GM12878 (cell line): ENCODE data around the gene PRDM7. TPM values are rescaled to one million over a fixed set of nuclear protein-coding genes. Genes with fewer than 3 reads are reported as not detected.

ENCODE experiments used
- ATAC-seq: fragments of 200-7000 bp; cut with Tn5 transposase; 3 replicates; pipeline ENCODE4 v1.9.1; 2020; ENCODE audit warnings: mild to moderate bottlenecking, moderate library complexity
- BruUV-seq: library from RNA; stranded (reverse); fragments of 400-500 nt; replicated peaks from 2 replicates; lab custom pipeline; 2021; lab: Mats Ljungman, UMichigan
- CTCF ChIA-PET: fragments of 300-600 bp; sonication (Branson Sonifier 250); formaldehyde crosslinking; extraction: SDS; loops from one replicate; lab custom pipeline; 2021; ENCODE audit warnings: inconsistent platforms; lab: Yijun Ruan, JAX
- POLR2A ChIA-PET: fragments of 350-600 bp; formaldehyde crosslinking; extraction: SDS; loops from one replicate; lab custom pipeline; 2021; ENCODE audit warnings: inconsistent platforms; lab: Charles Lee
- RAD21 ChIA-PET: fragments of 300-600 bp; sonication (Branson Sonifier 250); formaldehyde crosslinking; loops from one replicate; lab custom pipeline; 2023; ENCODE audit warnings: antibody characterized with exemption; ENCODE audit not compliant: unreplicated experiment; lab: Charles Lee
- SMC1A ChIA-PET: fragments of 300-600 bp; sonication (Branson Sonifier 250); formaldehyde crosslinking; loops from one replicate; lab custom pipeline; 2023; ENCODE audit not compliant: unreplicated experiment, uncharacterized antibody; lab: Charles Lee
- DNase-seq: peaks from one replicate; pipeline ENCODE4 v3.0.0-alpha.2; 2011; ENCODE audit warnings: low read depth, low spot score
- FAIRE-seq: peaks from 3 replicates; lab custom pipeline; 2011; peaks lifted over from hg19 to GRCh38; lab: Jason Lieb, UNC
- H2AFZ ChIP-seq: 2 replicates; pipeline ENCODE4 v1.6.0; 2011; ENCODE audit warnings: low read depth, low read length, control low read depth; ENCODE audit not compliant: control insufficient read depth
- H3K27ac ChIP-seq: 2 replicates; pipeline ENCODE4 v1.5.1; 2011; ENCODE audit warnings: control low read depth; ENCODE audit not compliant: control insufficient read depth, insufficient read depth
- H3K27me3 ChIP-seq, 2 experiments: replicated peaks in 1 of 2; 2 replicates each; pipeline versions ENCODE4 v1.6.0 to v1.6.1; 2011; ENCODE audit warnings: low read length in 1 of 2; ENCODE audit not compliant: control insufficient read depth in 2 of 2, insufficient read depth in 2 of 2
- H3K36me3 ChIP-seq, 2 experiments: 2 replicates each; pipeline ENCODE4 v1.5.1; 2011; ENCODE audit warnings: low read length in 1 of 2; ENCODE audit not compliant: control insufficient read depth in 2 of 2, insufficient read depth in 2 of 2
- H3K4me1 ChIP-seq: 2 replicates; pipeline ENCODE4 v1.6.1; 2011; ENCODE audit warnings: mild to moderate bottlenecking, low read length, moderate library complexity, mixed read lengths; ENCODE audit not compliant: control insufficient read depth, insufficient read depth
- H3K4me2 ChIP-seq: 2 replicates; pipeline ENCODE4 v1.6.0; 2011; ENCODE audit warnings: control low read depth; ENCODE audit not compliant: control insufficient read depth, insufficient read depth
- H3K4me3 ChIP-seq: fragments of 200-600 bp; sonication (generic); 2 replicates; pipeline ENCODE4 v1.5.1; 2016
- H3K79me2 ChIP-seq: 2 replicates; pipeline ENCODE4 v1.6.0; 2011; ENCODE audit warnings: low read length; ENCODE audit not compliant: control insufficient read depth, insufficient read depth
- H3K9ac ChIP-seq: 2 replicates; pipeline ENCODE4 v1.8.0; 2011; ENCODE audit warnings: low read length, control low read depth, mixed read lengths; ENCODE audit not compliant: control insufficient read depth, insufficient read depth
- H3K9me3 ChIP-seq: replicated peaks from 3 replicates; pipeline ENCODE4 v1.5.1; 2011; ENCODE audit warnings: mild to moderate bottlenecking, low read length; ENCODE audit not compliant: control insufficient read depth, insufficient read depth
- H4K20me1 ChIP-seq: 2 replicates; pipeline ENCODE4 v1.6.0; 2011; ENCODE audit not compliant: control insufficient read depth, insufficient read depth
- BCL11A ChIP-seq: IDR thresholded peaks from 2 replicates; pipeline ENCODE4 v1.6.1; 2011; ENCODE audit warnings: low read depth, low read length
- BRCA1 ChIP-seq: IDR thresholded peaks from 2 replicates; pipeline ENCODE4 v1.6.1; 2011; ENCODE audit warnings: low read depth, low read length, improper control_type of control experiment
- EZH2 ChIP-seq: IDR thresholded peaks from 2 replicates; pipeline ENCODE4 v1.6.1; 2012; ENCODE audit warnings: low read depth, mild to moderate bottlenecking, control low read depth, inconsistent platforms, low read length, borderline replicate concordance; ENCODE audit not compliant: control insufficient read depth
- MTA2 ChIP-seq: fragments of 450-650 bp; IDR thresholded peaks from 2 replicates; pipeline ENCODE4 v1.6.1; 2016; ENCODE audit warnings: low read depth, mild to moderate bottlenecking, moderate library complexity
- PBX3 ChIP-seq: IDR thresholded peaks from 2 replicates; pipeline ENCODE4 v1.6.1; 2011; ENCODE audit warnings: mild to moderate bottlenecking, low read depth, low read length, moderate library complexity; ENCODE audit not compliant: insufficient replicate concordance
- POU2F2 ChIP-seq: IDR thresholded peaks from 3 replicates; pipeline ENCODE4 v1.6.1; 2011; ENCODE audit warnings: low read depth, mild to moderate bottlenecking, low read length, borderline replicate concordance
- RAD21 ChIP-seq: IDR thresholded peaks from 2 replicates; pipeline ENCODE4 v1.6.1; 2011; ENCODE audit warnings: mild to moderate bottlenecking, low read depth, low read length, moderate library complexity; ENCODE audit not compliant: insufficient read depth
- SMC3 ChIP-seq: IDR thresholded peaks from 2 replicates; pipeline ENCODE4 v1.6.1; 2011; ENCODE audit warnings: low read length, improper control_type of control experiment, borderline replicate concordance
- SREBF2 ChIP-seq: IDR thresholded peaks from 2 replicates; pipeline ENCODE4 v1.6.1; 2012; ENCODE audit warnings: mild to moderate bottlenecking, low read length
- TCF3 ChIP-seq: IDR thresholded peaks from 2 replicates; pipeline ENCODE4 v1.6.1; 2012; ENCODE audit warnings: low read depth, mild to moderate bottlenecking, low read length, borderline replicate concordance; ENCODE audit not compliant: insufficient read depth
- ZBTB40 ChIP-seq: fragments of 450-650 bp; IDR thresholded peaks from 2 replicates; pipeline ENCODE4 v1.6.1; 2016; ENCODE audit warnings: mild to moderate bottlenecking, moderate library complexity, borderline replicate concordance
- ZNF274 ChIP-seq: IDR thresholded peaks from one replicate; pipeline ENCODE4 v1.8.0; 2011; ENCODE audit not compliant: insufficient read length, insufficient read depth
- ZZZ3 ChIP-seq: IDR thresholded peaks from 2 replicates; pipeline ENCODE4 v1.6.1; 2011; ENCODE audit warnings: low read depth; ENCODE audit not compliant: control insufficient read depth, insufficient read length
- WGBS: methylation state at CpG from one replicate; pipeline ENCODE4 v1.1.6; 2016; ENCODE audit warnings: low lambda C conversion rate; ENCODE audit not compliant: insufficient replicate concordance, insufficient coverage; ENCODE audit errors: missing lambda C conversion rate; 5-methylcytosine and 5-hydroxymethylcytosine counted together
- in situ Hi-C: fragments of 300-500 bp; cut with MboI; formaldehyde crosslinking; loops from 9 replicates; pipeline ENCODE4 v1.14.3; 2018; ENCODE audit warnings: mixed read lengths
- intact Hi-C: fragments of 100-400 bp; cut with micrococcal nuclease; formaldehyde crosslinking; loops from one replicate; pipeline ENCODE4 v1.14.2; 2022; ENCODE audit not compliant: unreplicated experiment
- polyA plus RNA-seq, 11 experiments: library from polyadenylated mRNA; depleted of rRNA in 4 of 11; unstranded in 6 of 11; stranded (reverse) in 5 of 11; fragments of >200 nt; fragmentation: Nextera tagmentation in 4 of 11; fragmentation: Illumina TruSeq in 1 of 11; extraction: Ambion mirVana in 4 of 11; extraction: Trizol in 1 of 11; gene quantifications; 1 replicate in 1 of 11; 2 replicates in 10 of 11; pipeline versions ENCODE4 v1.2.1 to v1.2.3, GENCODE V29; 2011 to 2016; ENCODE audit warnings: inconsistent platforms in 2 of 11, missing spikeins in 2 of 11, low read depth in 1 of 11
- total RNA-seq, 4 experiments: library from RNA; depleted of rRNA in 3 of 4; stranded (reverse); fragments of >200 nt in 3 of 4; fragmentation: Illumina TruSeq in 1 of 4; extraction: Trizol in 1 of 4; gene quantifications; 2 replicates each; pipeline versions ENCODE4 v1.2.1 to v1.2.3, GENCODE V29; 2013 to 2021

PRDM7 gene
- total and polyA plus RNA-seq, 10 of the 15 experiments (the other 5 are each of a cell fraction or from before 2014, with no cell fraction given), result not detected

GRCh38 chr16:90055371-90055770 is 21.8 kb downstream of the PRDM7 start:
- no peak for ATAC-seq
- H3K36me3 ChIP-seq, result no peaks in the 10 kb centered on the region
- H3K9me3 ChIP-seq, result peaks cover 7% of the 10 kb centered on the region; the same call in 2 of the 3 replicates
- no peak for DNase-seq
- H3K4me3 ChIP-seq, result no peak overlapping the region
- H4K20me1 ChIP-seq, result no peaks in the 10 kb centered on the region
- H3K27ac ChIP-seq, result no peak overlapping the region
- no peaks in the 10 kb centered on the region for H3K4me1 ChIP-seq
- intact Hi-C loops, result no loop called here
- H3K79me2 ChIP-seq, result no peaks in the 10 kb centered on the region
- H2AFZ ChIP-seq, result no peak overlapping the region
- ChIA-PET CTCF (no interaction called here), RAD21 (no interaction called here)
- no peak overlapping the region for H3K9ac ChIP-seq
- 37% methylated on average over 4 of the region's 4 CpGs for WGBS
- no peak for FAIRE-seq
- TF ChIP-seq SMC3 (no peak), ZZZ3 (no peak), PBX3 (no peak), ZNF274 (no peak), BRCA1 (no peak), EZH2 (no peak), ZBTB40 (no peak), MTA2 (no peak), BCL11A (no peak), TCF3 (no peak), SREBF2 (no peak), RAD21 (no peak), POU2F2 (no peak)
- TF ChIP-seq, all 136 proteins: peak for 0
- BruUV-seq, result no TSS peak
- ChIA-PET POLR2A (no interaction called here), SMC1A (no interaction called here)
- in situ Hi-C loops, result no loop called here
- no peak overlapping the region for H3K4me2 ChIP-seq
- no peaks in the 10 kb centered on the region for H3K27me3 ChIP-seq
